ENCODE measurements around the gene ZNF516. TPM values are rescaled to one million over a fixed set of nuclear protein-coding genes. Genes with fewer than 3 reads are reported as not detected.
A peak's percentile ranks its signal among the peaks of the same experiment; 100 is the strongest.

ZNF516 gene
- total RNA-seq, 6 experiments from 2014 or later: 10.2 to 16.0 (median 13.7) TPM

DNA sequence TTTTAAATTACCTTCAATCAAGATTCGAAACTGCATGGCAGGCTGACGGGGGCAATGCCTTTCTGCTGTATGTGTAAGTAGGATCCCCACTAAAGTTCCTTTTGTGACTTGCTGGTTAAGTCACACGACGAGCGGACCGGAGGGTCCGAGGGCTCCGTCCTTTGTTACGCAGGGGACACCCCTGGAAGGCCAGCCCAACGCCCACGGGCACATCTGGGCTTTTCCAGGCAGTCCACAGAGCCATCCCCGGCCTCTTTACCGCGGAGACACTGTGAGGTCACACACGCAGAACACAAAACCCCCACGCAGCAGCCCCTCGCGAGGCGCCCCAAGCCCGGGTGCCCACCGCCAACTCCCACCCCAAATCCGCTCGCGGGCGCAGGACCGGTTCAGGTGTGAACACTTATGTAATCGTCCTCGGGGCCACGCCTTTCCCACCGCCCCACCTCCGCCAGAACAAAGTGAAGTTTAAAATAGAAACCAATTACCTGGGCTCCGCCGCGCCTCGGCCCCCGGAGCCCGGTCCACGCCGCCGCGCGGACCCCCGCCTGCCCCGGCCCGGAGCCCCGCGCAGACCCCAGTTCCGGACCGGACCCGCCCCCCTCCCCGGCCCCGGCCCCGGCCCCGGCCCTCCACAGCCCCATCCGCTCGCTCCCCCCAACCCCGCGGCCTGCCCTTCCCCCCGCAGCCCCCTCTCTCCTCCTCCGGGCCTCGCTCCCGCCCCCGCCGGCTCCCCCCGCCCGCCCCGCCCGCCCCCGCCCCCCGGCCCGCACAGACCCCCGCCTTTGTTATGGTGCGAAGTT is 4.2 kb downstream of the ZNF516 start:
- Histone ChIP-seq H3K4me1 (peaks cover 0 to 9% (median 2%) of the 10 kb centered on the region in 4 donors), H3K9me3 (no peaks in the 10 kb centered on the region), H3K36me3 (no peaks in the 10 kb centered on the region), H3K4me3 (peak overlapping the region; percentile 46 to 78 (median 76)), H3K27me3 (no peaks in the 10 kb centered on the region), H3K27ac (peak overlapping the region; percentile 79)
- intact Hi-C loops (cut with DNase I): no loop called here
- ATAC-seq: peak in 3 of 4 donors; percentile 6 to 9 (median 7)
- WGBS (ENCODE audit: insufficient coverage, low coverage, low lambda C conversion rate, missing lambda C conversion rate): under 1% methylated on average over 28 of the region's 73 CpGs
- no peak for TF ChIP-seq POLR2A (IDR thresholded peaks at IDR 0.05)
- TF ChIP-seq, protein P1, sequence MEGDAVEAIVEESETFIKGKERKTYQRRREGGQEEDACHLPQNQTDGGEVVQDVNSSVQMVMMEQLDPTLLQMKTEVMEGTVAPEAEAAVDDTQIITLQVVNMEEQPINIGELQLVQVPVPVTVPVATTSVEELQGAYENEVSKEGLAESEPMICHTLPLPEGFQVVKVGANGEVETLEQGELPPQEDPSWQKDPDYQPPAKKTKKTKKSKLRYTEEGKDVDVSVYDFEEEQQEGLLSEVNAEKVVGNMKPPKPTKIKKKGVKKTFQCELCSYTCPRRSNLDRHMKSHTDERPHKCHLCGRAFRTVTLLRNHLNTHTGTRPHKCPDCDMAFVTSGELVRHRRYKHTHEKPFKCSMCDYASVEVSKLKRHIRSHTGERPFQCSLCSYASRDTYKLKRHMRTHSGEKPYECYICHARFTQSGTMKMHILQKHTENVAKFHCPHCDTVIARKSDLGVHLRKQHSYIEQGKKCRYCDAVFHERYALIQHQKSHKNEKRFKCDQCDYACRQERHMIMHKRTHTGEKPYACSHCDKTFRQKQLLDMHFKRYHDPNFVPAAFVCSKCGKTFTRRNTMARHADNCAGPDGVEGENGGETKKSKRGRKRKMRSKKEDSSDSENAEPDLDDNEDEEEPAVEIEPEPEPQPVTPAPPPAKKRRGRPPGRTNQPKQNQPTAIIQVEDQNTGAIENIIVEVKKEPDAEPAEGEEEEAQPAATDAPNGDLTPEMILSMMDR (IDR thresholded peaks at IDR 0.05): no peak
- DNase-seq: peak; percentile 68 to 82 (median 80)

DNA sequence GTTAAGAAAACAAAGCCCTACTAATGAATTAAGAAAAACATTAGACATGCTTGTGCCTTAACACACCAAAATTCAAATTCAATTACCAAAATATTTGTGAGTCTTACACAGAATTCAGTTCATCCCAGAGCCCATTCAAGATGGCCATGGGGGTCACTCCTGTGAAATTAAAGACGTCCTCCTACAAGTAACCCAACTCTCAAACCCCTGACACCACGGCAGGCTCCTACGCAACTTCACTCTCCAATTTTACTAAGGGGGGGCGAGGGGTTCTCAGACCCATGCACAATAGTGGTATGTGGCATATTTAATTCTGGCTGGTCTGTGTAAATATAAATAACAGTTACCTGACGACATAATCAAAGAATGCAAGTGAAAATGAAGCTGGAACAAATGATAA is 5.0 kb downstream of the ZNF516 start:
- H3K27ac ChIP-seq: no peak overlapping the region

DNA sequence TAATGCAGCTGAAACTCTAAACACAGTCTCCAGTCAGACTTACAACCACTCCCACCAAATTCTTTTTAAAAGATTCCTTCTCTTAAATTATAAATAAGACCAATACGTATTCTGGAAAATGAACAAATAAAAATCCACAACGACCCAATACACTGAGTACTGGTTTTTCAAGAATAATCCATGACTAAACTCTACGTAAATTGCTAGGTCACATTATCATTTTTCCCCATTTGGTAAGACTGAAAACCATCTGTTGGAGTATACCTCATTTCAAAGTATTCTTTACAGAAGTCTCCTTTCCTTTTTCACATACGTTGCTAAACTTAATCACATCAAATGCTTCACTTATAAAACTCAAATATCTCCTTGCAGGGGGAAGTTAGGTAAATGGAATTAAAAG is 6.0 kb downstream of the ZNF516 start:
- 58% methylated on average over 4 of the region's 4 CpGs for WGBS (ENCODE audit: insufficient coverage, low coverage, low lambda C conversion rate, missing lambda C conversion rate)
- H3K27me3 ChIP-seq: no peaks in the 10 kb centered on the region
- no peak for DNase-seq
- no peak for ATAC-seq
- no peak for TF ChIP-seq POLR2A (IDR thresholded peaks at IDR 0.05)
- TF ChIP-seq, protein P1 (IDR thresholded peaks at IDR 0.05): no peak
- intact Hi-C loops (cut with DNase I): no loop called here
- no peak overlapping the region for H3K27ac ChIP-seq
- no peaks in the 10 kb centered on the region for H3K36me3 ChIP-seq
- no peak overlapping the region for H3K4me3 ChIP-seq
- H3K9me3 ChIP-seq: no peaks in the 10 kb centered on the region
- peaks cover 0 to 9% (median 4%) of the 10 kb centered on the region in 4 donors for H3K4me1 ChIP-seq

More for the DNA sequence above, 5.0 kb downstream of the ZNF516 start:
- TF ChIP-seq POLR2A (IDR thresholded peaks at IDR 0.05): no peak
- TF ChIP-seq, protein P1 (IDR thresholded peaks at IDR 0.05): no peak
- Histone ChIP-seq H3K9me3 (no peaks in the 10 kb centered on the region), H3K27me3 (no peaks in the 10 kb centered on the region), H3K4me3 (no peak overlapping the region), H3K4me1 (peaks cover 0 to 9% (median 2%) of the 10 kb centered on the region in 4 donors), H3K36me3 (no peaks in the 10 kb centered on the region)
- DNase-seq (no peak), ATAC-seq (no peak)
- intact Hi-C loops (cut with DNase I): no loop called here
- WGBS (ENCODE audit: insufficient coverage, low coverage, low lambda C conversion rate, missing lambda C conversion rate): 51% methylated on average over 5 of the region's 5 CpGs

DNA sequence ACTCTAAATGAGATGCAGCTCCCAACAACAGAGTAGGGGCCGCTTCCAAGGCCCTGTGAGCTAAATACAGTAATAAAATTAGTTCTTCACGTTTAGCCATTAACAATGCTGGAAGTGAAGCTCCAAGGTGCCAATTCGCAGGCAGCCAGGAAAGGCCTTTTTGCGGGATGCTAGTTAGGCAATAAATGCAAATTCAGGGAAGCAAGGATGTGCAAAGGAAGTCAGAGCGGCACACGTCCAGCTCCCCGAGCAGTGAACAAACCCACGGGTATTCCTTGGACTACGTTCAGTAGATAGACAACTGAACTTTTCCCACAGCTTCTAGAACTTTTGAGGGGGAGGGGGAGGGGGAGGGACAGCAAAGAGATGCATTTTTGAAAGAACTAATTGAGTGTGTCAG is 6.9 kb downstream of the ZNF516 start:
- Histone ChIP-seq H3K36me3 (no peaks in the 10 kb centered on the region), H3K4me3 (no peak overlapping the region), H3K4me1 (peaks cover 0 to 13% (median 4%) of the 10 kb centered on the region in 4 donors), H3K27me3 (no peaks in the 10 kb centered on the region), H3K27ac (no peak overlapping the region), H3K9me3 (no peaks in the 10 kb centered on the region)
- 24% methylated on average over 9 of the region's 9 CpGs for WGBS (ENCODE audit: insufficient coverage, low coverage, low lambda C conversion rate, missing lambda C conversion rate)
- no peak for ATAC-seq
- intact Hi-C loops (cut with DNase I): no loop called here
- no peak for DNase-seq
- no peak for TF ChIP-seq POLR2A (IDR thresholded peaks at IDR 0.05)
- TF ChIP-seq, protein P1 (IDR thresholded peaks at IDR 0.05): no peak
